H1 (cell line): ENCODE data around the gene NOTCH4.

Source experiments
- EZH2 ChIP-seq: fragments of 200-600 bp; sonication (generic); IDR thresholded peaks from 2 replicates; pipeline ENCODE4 v1.7.1; 2012; ENCODE audit warnings: low read depth, mild to moderate bottlenecking, moderate library complexity, low read length, inconsistent platforms; ENCODE audit not compliant: severe bottlenecking
- POLR2A ChIP-seq, 2 experiments: IDR thresholded peaks; 1 replicate in 1 of 2; 2 replicates in 1 of 2; pipeline ENCODE4 v1.6.1; 2011; ENCODE audit warnings: low read depth in 2 of 2, low read length in 2 of 2, mild to moderate bottlenecking in 2 of 2; ENCODE audit errors: control extremely low read depth in 1 of 2

DNA sequence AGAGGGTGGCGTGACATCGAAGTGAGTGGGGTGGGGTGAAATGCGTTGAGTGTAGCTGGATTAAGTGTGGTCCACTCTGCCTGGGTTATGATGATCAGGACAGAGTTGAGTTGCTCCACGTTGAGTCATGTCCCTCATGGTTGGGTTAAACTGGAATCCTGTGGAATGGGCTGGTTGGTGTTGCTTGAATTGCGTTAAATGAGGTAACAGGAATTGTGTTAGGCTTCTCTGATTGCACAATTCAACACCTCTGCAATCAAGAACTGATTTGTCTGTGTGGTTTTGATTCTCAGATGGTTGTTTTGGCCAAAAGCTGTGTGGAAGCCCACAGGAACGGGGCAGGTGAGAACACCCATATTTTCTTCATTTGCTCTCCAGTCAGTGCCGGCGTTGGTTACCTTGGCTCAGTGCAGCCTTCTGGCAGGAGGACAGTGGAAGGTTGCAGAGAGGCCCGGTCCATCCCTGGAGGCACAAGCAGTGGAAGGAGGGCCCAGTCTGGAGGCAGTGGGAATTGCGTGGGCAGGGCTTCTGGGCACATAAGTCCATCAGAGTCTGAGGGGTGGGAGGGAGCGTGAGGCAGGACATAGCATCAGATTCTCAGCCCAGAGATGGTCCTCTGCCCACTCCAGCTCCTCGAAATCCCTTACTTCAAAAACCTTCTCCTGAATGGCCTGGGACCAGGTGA, 11.6 kb downstream of the NOTCH4 start:
- TF ChIP-seq POLR2A (IDR thresholded peaks at IDR 0.05; ENCODE audit: control extremely low read depth in 1 of 2, low read depth in 2 of 2, low read length in 2 of 2) (no peak), EZH2 (no peak)
